DMS114 treated with DMSO at 0.1 percent for 48 hours (cell line): ENCODE results near the gene PDE7B.
"Not testable (repeated sequence)": the region's sequence is repeated elsewhere in the genome, so short reads cannot be mapped to it uniquely, and the experiment has no call there.

ENCODE experiments used
- DNase-seq: peaks from one replicate; lab custom pipeline; 2025; ENCODE audit not compliant: unreplicated experiment; lab: John Stamatoyannopoulos, UW

PDE7B gene

GRCh38 chr6:136175873-136176272 is 324.4 kb downstream of the PDE7B start:
- DNase-seq = no peak

GRCh38 chr6:136178749-136179148 is 327.2 kb downstream of the PDE7B start:
- no peak for DNase-seq

- no peak for DNase-seq
These were observed 329.4 kb downstream of the PDE7B start for GRCh38 chr6:136180704-136181511.

- no peak for DNase-seq
These were observed 330.0 kb downstream of the PDE7B start for GRCh38 chr6:136181512-136181833.

GRCh38 chr6:136181861-136182260 is 330.4 kb downstream of the PDE7B start:
- DNase-seq = no peak

- no peak for DNase-seq
These were observed 333.2 kb downstream of the PDE7B start for GRCh38 chr6:136184738-136185137.

GRCh38 chr6:136186363-136186762 is 334.9 kb downstream of the PDE7B start:
- no peak for DNase-seq

- DNase-seq = no peak
These were observed 337.0 kb downstream of the PDE7B start for GRCh38 chr6:136188486-136188885.

GRCh38 chr6:136189104-136189503 is 337.6 kb downstream of the PDE7B start:
- DNase-seq = no peak

- no peak for DNase-seq
These were observed 340.3 kb downstream of the PDE7B start for GRCh38 chr6:136191606-136192312.

GRCh38 chr6:136192902-136193301 is 341.4 kb downstream of the PDE7B start:
- DNase-seq = no peak

- no peak for DNase-seq
These were observed 350.2 kb downstream of the PDE7B start for GRCh38 chr6:136201732-136202131.

GRCh38 chr6:136208783-136209182 is 357.3 kb downstream of the PDE7B start:
- DNase-seq = no peak

- no peak for DNase-seq
These were observed 358.0 kb downstream of the PDE7B start for GRCh38 chr6:136209496-136209895.

GRCh38 chr6:136210398-136211165 is 359.1 kb downstream of the PDE7B start:
- no peak for DNase-seq

GRCh38 chr6:136212608-136213007 is 361.1 kb downstream of the PDE7B start:
- DNase-seq = no peak

GRCh38 chr6:136213012-136213539 is 361.6 kb downstream of the PDE7B start:
- no peak for DNase-seq

- no peak for DNase-seq
These were observed 362.4 kb downstream of the PDE7B start for GRCh38 chr6:136213853-136214252.

GRCh38 chr6:136216503-136217401 is 365.3 kb downstream of the PDE7B start:
- DNase-seq = no peak

- not testable (repeated sequence) for DNase-seq
These were observed 373.5 kb downstream of the PDE7B start for GRCh38 chr6:136224974-136225373.

GRCh38 chr6:136225496-136225895 is 374.0 kb downstream of the PDE7B start:
- DNase-seq = no peak
